Mesenteric fat pad (tissue), 1 donor: ENCODE results near the gene KRTAP10-1. TPM values are rescaled to one million over a fixed set of nuclear protein-coding genes. Genes with fewer than 3 reads are reported as not detected.
"Not testable (repeated sequence)": the region's sequence is repeated elsewhere in the genome, so short reads cannot be mapped to it uniquely, and the experiment has no call there.

Experiments used
- DNase-seq: peaks from one replicate; pipeline ENCODE4 v3.0.0-alpha.2; 2020; ENCODE audit warnings: low spot score
- total RNA-seq: library from RNA; stranded (reverse); fragmentation: NEBNext Ultra II Directional; extraction: Animal tissue kit (Norgen Biotek cat#: 25700); gene quantifications from one replicate; pipeline ENCODE4 v1.2.1, GENCODE V29; 2021
- donor health status: DM: yes; HTN: yes; CAD: no.

KRTAP10-1 gene
- total RNA-seq, 1 donor from 2014 or later: not detected

DNA sequence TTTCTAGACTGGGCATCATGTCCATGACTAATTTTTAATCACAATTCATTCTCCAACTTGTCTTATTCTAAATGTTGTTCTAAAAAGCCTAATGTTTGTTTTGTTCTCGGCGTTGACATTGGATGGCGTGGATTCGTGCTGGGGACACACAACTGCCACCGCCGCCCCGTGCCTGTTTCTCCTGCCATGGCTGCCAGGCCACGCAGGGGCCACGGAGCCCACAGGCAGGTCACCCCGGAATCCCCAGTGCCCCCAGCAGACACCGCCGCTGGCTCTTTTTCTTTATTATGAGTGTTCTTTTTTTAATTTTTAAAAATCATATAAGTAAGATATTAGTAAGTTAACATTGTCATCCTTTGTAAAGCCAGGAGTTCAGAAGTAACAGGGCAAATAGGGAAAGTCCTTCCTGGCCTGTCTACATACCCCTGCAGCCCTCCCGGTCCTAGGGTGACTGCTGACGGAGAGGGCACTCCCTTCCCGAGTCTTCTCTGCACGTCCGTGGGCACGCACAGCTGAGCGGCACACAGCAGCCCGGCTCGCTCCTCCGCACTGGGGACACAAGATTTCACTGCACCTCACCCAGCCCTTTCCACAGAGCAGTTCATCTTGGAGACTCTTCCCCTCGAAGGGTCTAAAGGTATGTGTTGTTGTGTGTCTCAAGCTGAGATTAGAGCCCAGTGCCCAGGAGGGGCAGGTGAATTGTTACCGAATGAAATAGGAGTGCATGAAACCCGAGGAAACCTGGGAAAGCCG lies 32.1 kb downstream of the KRTAP10-1 start:
- DNase-seq: no peak

DNA sequence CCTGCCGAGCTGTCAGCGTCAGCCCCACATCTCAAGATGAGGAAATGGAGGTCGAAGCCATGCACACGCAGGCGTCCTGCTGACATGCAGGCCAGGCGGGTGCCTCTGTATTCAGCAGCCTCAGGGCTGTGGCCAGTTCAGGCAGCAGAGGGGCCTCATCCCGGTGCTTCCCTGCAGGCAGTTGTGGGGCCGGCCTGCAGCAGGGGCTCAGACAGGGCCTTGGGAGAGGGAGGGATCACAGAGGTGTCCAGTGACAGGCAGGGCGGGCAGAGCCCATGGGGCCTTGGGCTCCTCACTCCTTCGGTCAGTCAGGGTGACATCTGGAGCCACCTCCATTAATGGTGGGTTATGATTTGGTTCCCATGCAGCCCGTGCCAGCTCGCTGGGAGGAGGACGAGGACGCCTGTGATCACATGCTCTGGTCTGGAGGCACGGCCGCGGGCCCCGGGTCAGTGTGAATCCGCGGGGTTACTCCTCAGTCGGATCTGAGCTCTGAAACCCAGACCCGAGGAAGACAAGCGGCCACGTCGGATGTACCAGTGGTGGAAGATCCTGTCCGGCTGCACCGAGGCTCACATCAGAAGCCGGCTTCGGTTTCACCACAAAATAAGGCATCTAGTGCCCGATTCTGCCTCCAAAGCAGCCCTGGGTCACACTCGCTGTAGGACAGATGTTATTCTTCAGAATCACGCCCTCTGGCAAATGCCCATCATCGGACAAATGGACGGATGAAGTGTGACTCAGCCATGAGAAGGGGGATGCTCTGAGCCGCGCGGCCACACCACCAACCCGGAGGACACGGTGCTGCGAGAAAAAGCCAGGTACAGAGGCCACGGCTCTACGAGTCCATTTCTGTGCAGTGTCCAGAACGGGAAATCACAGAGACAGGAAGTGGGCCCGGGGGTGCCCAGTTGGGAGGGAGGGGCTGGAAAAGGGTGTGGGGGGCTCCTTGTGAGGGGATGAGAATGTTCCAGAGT lies 33.4 kb downstream of the KRTAP10-1 start:
- DNase-seq: no peak

DNA sequence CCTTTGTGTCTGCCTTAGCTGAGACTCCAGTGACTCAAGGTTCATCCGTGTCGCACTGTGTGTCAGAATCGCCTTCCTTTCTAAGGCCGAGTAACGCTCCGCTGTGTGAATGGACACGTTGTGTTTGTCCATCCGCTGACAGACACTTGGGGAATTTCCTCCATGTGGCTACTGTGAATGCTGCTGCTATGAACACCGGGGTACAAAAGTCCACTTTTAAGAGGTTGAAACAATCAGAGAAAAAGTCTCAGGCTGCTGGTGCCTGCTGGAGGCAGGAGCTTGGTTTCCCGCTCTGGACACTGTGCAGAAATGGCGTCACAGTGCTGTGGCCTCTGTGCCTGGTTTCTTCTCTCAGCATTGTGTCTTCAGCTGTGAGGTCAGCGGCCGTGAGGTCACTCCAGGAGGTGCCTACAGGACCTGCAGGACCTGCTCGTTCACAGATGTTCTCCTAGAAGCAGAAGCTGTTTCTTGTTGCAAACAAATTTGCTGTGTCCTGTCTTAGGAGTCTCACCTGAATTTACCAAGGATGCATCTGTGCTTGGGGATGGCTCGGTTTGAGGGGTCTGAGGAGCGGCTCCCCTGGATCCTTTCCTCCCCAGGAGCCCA lies 34.2 kb downstream of the KRTAP10-1 start:
- DNase-seq: no peak

DNA sequence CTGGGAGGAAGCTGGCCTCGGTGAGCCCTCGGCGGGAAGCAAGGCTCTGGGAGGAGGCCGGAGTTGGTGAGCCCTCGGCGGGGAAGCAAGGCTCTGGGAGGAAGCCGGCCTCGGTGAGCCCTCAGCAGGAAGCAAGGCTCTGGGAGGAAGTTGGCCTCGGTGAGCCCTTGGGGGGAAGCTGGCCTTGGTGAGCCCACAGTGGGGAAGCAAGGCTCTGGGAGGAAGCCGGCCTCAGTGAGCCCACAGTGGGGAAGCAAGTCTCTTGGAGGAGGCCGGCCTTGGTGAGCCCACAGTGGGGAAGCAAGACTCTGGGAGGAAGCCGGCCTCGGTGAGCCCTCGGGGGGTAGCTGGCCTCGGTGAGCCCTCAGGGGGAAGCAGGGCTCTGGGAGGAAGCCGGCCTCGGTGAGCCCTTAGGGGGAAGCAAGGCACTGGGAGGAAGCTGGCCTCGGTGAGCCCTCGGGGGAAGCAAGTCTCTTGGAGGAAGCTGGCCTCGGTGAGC lies 36.0 kb downstream of the KRTAP10-1 start:
- DNase-seq: no peak

DNA sequence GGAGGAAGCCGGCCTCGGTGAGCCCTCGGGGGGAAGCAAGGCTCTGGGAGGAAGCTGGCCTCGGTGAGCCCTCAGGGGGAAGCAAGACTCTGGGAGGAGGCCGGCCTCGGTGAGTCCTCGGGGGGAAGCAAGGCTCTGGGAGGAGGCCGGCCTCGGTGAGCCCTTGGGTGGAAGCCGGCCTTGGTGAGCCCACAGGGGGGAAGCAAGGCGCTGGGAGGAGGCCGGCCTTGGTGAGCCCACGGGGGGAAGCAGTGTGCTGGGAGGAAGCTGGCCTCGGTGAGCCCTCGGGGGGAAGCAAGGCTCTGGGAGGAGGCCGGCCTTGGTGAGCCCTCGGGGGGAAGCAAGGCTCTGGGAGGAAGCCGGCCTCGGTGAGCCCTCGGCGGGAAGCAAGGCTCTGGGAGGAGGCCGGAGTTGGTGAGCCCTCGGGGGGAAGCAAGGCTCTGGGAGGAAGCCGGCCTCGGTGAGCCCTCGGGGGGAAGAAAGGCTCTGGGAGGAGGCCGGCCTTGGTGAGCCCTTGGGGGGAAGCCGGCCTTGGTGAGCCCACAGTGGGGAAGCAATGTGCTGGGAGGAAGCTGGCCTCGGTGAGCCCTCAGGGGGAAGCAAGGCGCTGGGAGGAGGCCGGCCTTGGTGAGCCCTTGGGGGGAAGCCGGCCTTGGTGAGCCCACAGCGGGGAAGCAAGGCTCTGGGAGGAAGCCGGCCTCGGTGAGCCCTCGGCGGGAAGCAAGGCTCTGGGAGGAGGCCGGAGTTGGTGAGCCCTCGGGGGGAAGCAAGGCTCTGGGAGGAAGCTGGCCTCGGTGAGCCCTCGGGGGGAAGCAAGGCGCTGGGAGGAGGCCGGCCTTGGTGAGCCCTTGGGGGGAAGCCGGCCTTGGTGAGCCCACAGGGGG lies 36.7 kb downstream of the KRTAP10-1 start:
- DNase-seq: not testable (repeated sequence)

DNA sequence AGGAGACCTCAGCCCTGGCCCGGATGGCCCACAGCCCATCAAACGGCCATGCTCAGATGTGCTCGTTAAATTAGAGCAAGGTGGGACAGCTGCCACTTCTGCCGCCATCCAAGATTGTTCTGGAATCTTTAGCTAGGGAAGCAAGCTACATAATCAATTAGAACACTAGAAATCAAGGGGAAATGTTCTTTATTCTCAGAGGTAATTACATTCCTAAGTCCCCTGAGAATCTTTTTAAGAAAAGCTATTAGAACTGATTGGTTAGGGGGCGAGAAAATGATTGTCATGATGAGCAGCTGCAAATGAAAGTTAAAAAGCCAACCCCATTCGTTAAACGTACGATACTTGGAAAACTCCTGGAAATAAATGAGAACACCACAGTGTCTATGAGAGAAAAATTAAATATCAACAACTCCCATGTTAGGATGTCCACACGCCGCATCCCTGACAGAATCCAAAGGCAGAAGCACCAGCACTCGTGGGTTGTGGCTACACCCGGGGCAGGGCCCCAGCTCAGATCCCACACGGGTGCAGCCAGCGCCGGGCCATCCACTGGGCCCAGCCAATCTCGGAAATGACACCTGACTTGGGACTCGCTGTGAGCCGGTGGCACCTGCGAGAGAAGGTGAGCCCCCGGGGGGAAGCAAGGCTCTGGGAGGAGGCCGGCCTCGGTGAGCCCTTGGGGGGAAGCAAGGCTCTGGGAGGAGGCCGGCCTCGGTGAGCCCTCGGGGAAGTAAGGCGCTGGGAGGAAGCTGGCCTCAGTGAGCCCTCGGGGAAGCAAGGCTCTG lies 37.6 kb downstream of the KRTAP10-1 start:
- no peak for DNase-seq

DNA sequence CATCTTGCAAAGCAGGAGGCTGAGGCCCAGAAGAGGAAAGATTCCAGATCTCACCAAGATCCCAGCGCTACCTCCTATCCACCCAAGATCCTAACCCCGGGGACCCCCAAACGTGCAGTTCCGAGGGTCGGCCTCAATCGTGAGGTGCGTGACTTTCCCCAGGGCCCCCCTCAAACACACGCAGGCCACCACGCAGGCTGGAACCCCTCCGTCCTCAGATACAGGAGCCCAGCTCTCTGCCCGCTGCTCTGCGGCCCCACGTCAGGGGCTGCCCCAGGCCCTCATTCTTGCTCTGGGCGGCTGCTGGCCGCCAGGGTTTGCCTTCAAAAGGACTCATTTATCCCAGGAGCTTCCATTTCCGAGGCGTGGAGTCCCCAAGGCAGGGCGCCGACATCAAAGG lies 39.9 kb downstream of the KRTAP10-1 start:
- DNase-seq: no peak

DNA sequence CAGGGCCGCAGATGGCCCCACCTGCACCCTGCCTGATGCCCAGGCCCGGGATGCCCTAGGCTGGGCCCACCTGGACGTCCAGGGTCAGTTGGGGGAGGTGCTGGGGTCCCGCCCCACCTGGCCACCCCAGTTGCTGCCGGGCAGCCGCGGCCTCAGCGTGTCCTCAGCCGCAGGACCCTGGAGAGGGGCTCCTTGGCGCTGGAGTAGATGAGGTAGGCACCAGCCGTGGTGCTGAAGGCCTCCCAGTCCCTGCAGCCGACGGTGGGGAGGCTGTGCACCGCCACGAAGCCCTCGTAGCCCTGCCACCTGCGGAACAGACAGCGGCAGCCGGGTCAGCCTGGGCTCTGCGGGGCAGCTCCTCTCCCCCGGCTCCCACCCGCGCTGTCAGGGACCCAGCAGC lies 40.4 kb downstream of the KRTAP10-1 start:
- no peak for DNase-seq

DNA sequence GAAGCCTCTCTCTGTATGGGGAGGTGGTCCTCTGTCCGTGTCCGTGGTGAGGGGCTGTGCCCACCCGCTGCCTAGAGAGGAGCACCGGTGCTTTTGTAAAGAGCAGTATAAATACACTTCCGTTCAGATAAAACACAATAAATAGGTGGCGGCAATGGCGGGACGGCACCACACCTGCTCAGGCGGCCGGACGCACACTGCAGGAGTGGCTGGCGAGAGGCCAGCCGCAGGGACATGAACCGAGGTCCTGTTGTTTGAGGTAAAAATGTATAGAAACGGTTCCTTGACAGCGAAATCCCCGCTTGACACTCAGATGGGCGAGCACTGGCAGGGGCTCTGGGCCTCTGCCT lies 40.8 kb downstream of the KRTAP10-1 start:
- no peak for DNase-seq

DNA sequence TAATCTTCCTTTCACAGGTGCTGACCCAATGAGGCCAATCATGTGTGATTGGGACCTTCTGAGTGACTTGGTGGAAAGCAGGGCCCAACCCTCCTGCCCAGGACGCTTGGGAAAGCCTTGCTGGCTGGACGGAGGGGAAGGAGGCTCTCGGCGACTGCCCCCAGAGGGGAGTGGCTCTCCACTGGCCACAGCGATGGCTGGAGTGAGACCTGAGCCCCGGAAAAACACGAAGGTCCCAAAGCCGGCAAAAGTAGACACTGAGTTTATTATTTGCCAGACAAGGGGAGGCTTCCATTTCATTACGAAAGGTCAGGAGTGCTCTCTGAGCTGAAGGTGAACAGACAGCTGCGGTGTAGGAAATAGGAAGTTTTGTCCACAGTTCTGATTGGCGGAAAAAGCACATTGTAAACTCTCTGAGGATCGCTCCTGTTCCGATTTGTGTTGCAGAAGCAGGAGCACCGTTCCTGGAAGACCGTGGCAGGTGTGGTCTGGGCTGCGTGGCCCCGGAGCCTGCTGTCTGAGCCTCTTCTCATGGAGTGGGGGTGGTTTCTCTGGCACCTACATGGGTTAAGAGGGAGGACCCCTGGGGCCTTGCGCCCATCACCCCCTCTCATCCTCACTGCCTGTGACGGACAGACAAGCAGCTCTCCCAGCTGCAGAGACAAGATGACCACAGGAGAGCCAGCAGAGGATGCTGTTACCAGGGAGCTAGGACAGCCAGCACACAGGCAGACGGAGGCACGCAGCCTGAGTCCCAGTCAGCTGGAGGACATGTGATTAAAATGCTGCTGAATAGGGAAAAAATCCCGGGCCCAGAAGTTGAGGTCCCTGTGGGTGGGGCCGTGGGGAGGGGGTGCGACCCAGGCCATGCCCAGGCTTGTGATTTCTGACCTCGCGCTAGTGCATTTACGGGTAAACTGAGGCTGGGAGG lies 41.5 kb downstream of the KRTAP10-1 start:
- DNase-seq: no peak

DNA sequence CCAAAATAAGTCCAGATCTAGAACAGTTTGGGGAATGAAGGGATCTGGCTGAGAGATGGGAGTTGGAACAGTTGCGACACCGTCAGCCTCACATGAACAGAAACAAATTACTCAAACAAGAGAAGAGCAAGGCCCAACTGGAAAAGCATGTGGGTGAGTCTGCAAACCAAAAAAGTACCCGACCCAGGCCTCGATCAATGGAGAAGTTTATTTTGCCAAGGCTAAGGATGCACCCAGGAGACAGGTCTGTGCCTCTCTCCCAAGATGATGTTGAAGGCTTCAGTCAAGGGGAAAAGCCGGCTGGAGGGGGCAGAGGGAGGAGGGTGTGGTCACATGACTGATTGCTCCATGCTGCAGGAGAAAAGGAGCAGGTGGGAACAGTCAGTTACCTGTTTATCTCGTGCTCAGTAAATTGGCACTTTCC lies 42.3 kb downstream of the KRTAP10-1 start:
- DNase-seq: no peak

DNA sequence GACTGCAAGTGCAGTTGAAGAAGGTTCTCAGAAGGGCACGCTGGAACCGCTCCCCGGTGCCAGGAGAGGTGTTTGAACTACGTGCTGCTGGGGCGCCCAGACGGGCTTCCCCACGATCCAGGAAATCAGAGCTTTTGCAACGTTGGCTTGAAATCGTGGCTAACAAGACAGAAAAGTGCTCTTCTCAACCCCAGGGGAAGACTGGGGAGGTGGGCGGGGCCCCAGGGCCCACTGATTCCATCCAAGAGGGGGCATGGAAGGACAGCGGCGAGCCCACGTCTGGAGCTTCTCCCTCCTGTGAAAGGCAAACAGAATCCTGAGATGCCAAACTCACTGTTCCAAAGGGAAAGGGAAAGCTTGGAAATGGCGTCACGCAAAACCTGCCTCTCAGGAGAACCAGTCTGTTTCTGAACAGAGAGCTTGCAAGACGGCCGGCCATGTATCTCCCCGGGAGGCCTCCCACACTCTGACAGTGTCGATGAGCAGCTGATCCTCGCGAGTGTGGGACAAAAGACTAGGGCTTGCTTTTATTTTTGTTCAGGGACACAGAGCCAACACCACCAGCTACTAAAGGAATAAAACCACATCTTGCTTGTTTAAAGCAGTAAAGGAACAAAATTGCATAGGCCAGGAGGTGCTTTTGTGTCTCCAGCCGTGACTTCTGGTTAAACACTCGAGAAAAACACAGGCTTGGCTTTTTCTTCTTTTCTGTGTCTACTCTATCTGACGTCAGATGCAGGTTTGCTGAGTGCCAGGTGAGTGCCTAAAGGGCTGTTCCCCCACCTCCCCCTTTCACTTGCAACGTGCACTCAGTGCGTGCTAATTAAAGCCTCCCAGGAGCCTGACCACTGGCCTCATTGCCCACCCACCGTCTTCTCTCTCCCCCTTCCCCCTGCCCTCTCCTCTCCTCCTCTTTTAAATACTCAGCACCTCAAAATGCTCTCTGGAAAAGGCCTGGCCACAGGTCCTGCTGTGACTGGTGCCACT lies 43.1 kb downstream of the KRTAP10-1 start:
- no peak for DNase-seq

DNA sequence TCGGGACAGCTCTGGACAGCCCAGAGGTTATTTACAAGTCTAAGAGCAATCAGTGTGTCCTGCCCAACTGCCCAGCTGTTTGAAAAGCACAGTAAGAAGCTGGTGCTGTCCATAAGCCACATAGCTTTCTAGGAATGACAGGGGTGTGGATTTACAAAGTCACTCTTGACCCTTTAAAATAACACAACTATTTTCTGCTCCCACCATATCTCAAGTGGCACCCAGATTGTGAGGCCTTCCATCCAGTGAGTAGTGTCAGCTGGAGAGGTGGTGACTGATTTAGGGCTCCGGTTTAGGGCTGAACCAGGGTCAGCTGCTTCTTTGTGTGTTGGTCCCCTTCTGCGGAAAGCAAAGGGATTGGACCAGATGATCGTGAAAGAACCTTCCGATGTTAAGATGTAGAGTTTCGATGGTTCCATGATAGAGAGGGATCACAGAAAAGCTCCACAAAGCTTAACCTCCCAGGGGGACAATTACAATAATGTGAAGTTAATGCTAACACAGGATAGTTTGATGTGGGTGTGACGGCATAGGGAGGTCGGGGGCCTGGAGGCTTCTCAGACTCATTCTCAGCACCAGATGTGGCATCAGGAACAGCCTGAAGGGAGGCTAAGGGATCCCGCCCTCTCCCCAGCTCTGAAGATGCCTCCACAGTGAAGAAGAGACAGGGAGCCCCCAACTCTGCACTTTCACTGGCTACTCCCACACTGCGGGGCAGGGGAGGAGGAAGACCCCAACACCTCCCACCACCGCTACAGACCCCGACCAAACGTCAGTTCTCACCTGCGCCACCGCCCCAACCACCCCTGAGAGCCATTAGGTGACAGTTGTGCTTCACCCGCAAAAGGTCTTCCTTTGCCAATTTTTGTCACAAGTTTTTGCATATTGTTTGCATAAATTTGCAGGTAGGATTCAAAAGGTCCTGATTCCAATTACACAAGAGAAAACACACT lies 44.1 kb downstream of the KRTAP10-1 start:
- DNase-seq: no peak

DNA sequence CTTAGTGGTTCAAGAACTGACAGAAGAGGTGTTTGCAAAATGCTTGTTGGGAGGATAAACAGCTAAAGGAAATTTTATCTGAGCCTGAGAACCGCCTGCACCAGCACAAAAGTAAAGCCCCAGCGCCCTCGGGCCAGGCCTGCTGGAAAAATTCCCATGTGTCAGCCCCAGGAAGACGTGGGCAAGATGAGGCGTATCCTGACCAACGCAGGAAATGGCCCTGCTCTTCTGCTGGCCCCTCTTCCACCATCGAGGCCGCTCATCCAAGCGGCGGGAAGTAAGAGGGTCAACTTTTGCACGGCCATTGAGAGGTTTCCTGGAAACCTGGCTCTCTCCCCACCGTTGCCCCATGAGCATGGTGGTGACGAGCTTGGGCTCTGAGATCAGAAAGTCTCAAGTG lies 45.0 kb downstream of the KRTAP10-1 start:
- no peak for DNase-seq

DNA sequence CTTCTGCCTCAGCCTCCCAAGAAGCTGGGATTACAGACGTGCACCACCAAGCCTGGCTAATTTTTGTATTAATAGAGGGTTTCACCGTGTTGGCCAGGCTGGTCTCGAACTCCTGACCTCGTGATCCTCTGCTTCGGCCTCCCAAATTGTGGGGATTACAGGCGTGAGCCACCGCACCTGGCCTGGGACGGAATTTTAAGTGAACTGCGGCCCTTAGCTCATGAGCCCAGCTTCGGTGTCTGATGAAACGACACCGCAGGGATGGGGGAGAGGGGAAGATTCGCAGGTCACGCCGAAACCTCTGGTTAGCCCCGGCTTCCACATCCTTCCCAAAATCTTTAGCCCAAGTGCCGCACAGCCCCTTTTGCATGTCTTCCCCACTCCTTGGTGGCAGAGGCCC lies 45.6 kb downstream of the KRTAP10-1 start:
- DNase-seq: no peak
